GM21528 (cell line): ENCODE data around the gene TMEM235.

ENCODE experiments used
- ATAC-seq: cut with Tn5 transposase; IDR thresholded peaks from one replicate; pipeline ENCODE4 v1.9.1; 2021; ENCODE audit warnings: mild to moderate bottlenecking, moderate library complexity; ENCODE audit not compliant: unreplicated experiment, low FRiP score

TMEM235 gene

GRCh38 chr17:78236362-78237127 lies 5.1 kb downstream of the TMEM235 start:
- no peak for ATAC-seq

- no peak for ATAC-seq
These were observed 6.1 kb downstream of the TMEM235 start for GRCh38 chr17:78237401-78238012.

- ATAC-seq = no peak
These were observed 7.5 kb downstream of the TMEM235 start for GRCh38 chr17:78238823-78239488.

- ATAC-seq = no peak
These were observed 8.1 kb downstream of the TMEM235 start for GRCh38 chr17:78239489-78239931.

- no peak for ATAC-seq
These were observed 8.7 kb downstream of the TMEM235 start for GRCh38 chr17:78240012-78240655.

GRCh38 chr17:78240839-78241238 lies 9.4 kb downstream of the TMEM235 start:
- no peak for ATAC-seq

GRCh38 chr17:78241277-78242023 lies 10.0 kb downstream of the TMEM235 start:
- ATAC-seq = no peak

GRCh38 chr17:78242024-78242742 lies 10.8 kb downstream of the TMEM235 start:
- no peak for ATAC-seq

GRCh38 chr17:78247304-78247703 lies 15.9 kb downstream of the TMEM235 start:
- no peak for ATAC-seq

GRCh38 chr17:78248051-78248914 lies 16.9 kb downstream of the TMEM235 start:
- no peak for ATAC-seq

- ATAC-seq = no peak
These were observed 17.8 kb downstream of the TMEM235 start for GRCh38 chr17:78249074-78249817.

GRCh38 chr17:78249818-78250806 lies 18.7 kb downstream of the TMEM235 start:
- ATAC-seq = no peak

- peak; percentile 55 for ATAC-seq
These were observed 19.7 kb downstream of the TMEM235 start for GRCh38 chr17:78250891-78251772.

GRCh38 chr17:78251773-78252103 lies 20.3 kb downstream of the TMEM235 start:
- ATAC-seq = no peak

GRCh38 chr17:78252111-78252634 lies 20.7 kb downstream of the TMEM235 start:
- no peak for ATAC-seq
